GM19099 (cell line): Measurements from ENCODE around the gene NAPEPLD.

Source experiments
- POLR2A ChIP-seq: IDR thresholded peaks from 3 replicates; pipeline ENCODE4 v1.6.1; 2011; ENCODE audit warnings: low read depth; ENCODE audit not compliant: insufficient read length; ENCODE audit errors: extremely low read depth

Gene NAPEPLD

GRCh38 chr7:103127006-103127405 lies 21.9 kb downstream of the NAPEPLD start:
- TF ChIP-seq POLR2A: no peak

GRCh38 chr7:103124429-103124979 lies 24.4 kb downstream of the NAPEPLD start:
- TF ChIP-seq POLR2A: no peak

- TF ChIP-seq POLR2A: no peak
Observed at GRCh38 chr7:103123529-103123928, 25.4 kb downstream of the NAPEPLD start.

GRCh38 chr7:103121641-103122040 lies 27.3 kb downstream of the NAPEPLD start:
- TF ChIP-seq POLR2A: no peak

- no peak for TF ChIP-seq POLR2A
Observed at GRCh38 chr7:103120362-103120761, 28.5 kb downstream of the NAPEPLD start.

- no peak for TF ChIP-seq POLR2A
Observed at GRCh38 chr7:103119791-103120291, 29.1 kb downstream of the NAPEPLD start.

- TF ChIP-seq POLR2A: no peak
Observed at GRCh38 chr7:103117465-103117864, 31.4 kb downstream of the NAPEPLD start.

- no peak for TF ChIP-seq POLR2A
Observed at GRCh38 chr7:103116991-103117390, 31.9 kb downstream of the NAPEPLD start.

- TF ChIP-seq POLR2A: no peak
Observed at GRCh38 chr7:103116511-103116910, 32.4 kb downstream of the NAPEPLD start.

- TF ChIP-seq POLR2A: no peak
Observed at GRCh38 chr7:103115771-103116170, 33.1 kb downstream of the NAPEPLD start.

- no peak for TF ChIP-seq POLR2A
Observed at GRCh38 chr7:103114576-103115008, 34.3 kb downstream of the NAPEPLD start.

GRCh38 chr7:103113164-103113563 lies 35.7 kb downstream of the NAPEPLD start:
- TF ChIP-seq POLR2A: no peak

GRCh38 chr7:103106005-103106702 lies 42.7 kb downstream of the NAPEPLD start:
- TF ChIP-seq POLR2A: no peak

- TF ChIP-seq POLR2A: no peak
Observed at GRCh38 chr7:103101543-103101942, 47.4 kb downstream of the NAPEPLD start.

- no peak for TF ChIP-seq POLR2A
Observed at GRCh38 chr7:103100348-103100747, 48.6 kb downstream of the NAPEPLD start.

- TF ChIP-seq POLR2A: no peak
Observed at GRCh38 chr7:103097041-103097440, 51.9 kb downstream of the NAPEPLD start.
